HL-60 (cell line): Measurements from ENCODE around the gene SPDYC.

Source experiments
- CTCF ChIP-seq: IDR thresholded peaks from one replicate; pipeline ENCODE4 v1.5.1; 2011; ENCODE audit warnings: low read length, control low read depth, inconsistent platforms; ENCODE audit not compliant: insufficient read depth
- GABPA ChIP-seq: IDR thresholded peaks from 2 replicates; pipeline ENCODE4 v1.6.1; 2012; ENCODE audit warnings: low read depth
- POLR2AphosphoS5 ChIP-seq: IDR thresholded peaks from 2 replicates; pipeline ENCODE4 v1.6.1; 2012; ENCODE audit warnings: low read depth
- REST ChIP-seq: IDR thresholded peaks from 2 replicates; pipeline ENCODE4 v1.6.1; 2012; ENCODE audit warnings: low read depth; ENCODE audit not compliant: insufficient replicate concordance
- SPI1 ChIP-seq: IDR thresholded peaks from 2 replicates; pipeline ENCODE4 v1.6.1; 2012; ENCODE audit warnings: low read depth, mild to moderate bottlenecking, borderline replicate concordance

GRCh38 chr11:65185869-65186341 is 15.9 kb downstream of the SPDYC start:
- TF ChIP-seq CTCF: no peak
- TF ChIP-seq REST: no peak
- TF ChIP-seq POLR2AphosphoS5: no peak
- TF ChIP-seq SPI1: no peak
- TF ChIP-seq GABPA: no peak
